HG03432 (cell line): Measurements from ENCODE around the gene DUS4L.

Experiments used
- ATAC-seq: cut with Tn5 transposase; IDR thresholded peaks from one replicate; pipeline ENCODE4 v1.9.1; 2021; ENCODE audit warnings: mild to moderate bottlenecking, moderate library complexity; ENCODE audit not compliant: unreplicated experiment

Gene DUS4L

GRCh38 chr7:107579885-107580715 is 16.3 kb downstream of the DUS4L start, which contains the start of gene BCAP29:
Gene BCAP29, plus strand, starts transcription at chr7:107580246. Its CDS starts 527 bp downstream, at chr7:107580773.
- peak; percentile 94 for ATAC-seq

- ATAC-seq = no peak
These were observed 17.1 kb downstream of the DUS4L start for GRCh38 chr7:107580716-107581383.

- no peak for ATAC-seq
These were observed 17.7 kb downstream of the DUS4L start for GRCh38 chr7:107581387-107582013.

GRCh38 chr7:107582875-107583274 is 19.1 kb downstream of the DUS4L start:
- no peak for ATAC-seq

GRCh38 chr7:107584716-107585115 is 20.9 kb downstream of the DUS4L start:
- no peak for ATAC-seq

- ATAC-seq = no peak
These were observed 24.9 kb downstream of the DUS4L start for GRCh38 chr7:107588529-107589130.

GRCh38 chr7:107591421-107591820 is 27.6 kb downstream of the DUS4L start:
- no peak for ATAC-seq

GRCh38 chr7:107592361-107593024 is 28.7 kb downstream of the DUS4L start:
- ATAC-seq = no peak

GRCh38 chr7:107593025-107593410 is 29.2 kb downstream of the DUS4L start:
- no peak for ATAC-seq

GRCh38 chr7:107594961-107595737 is 31.4 kb downstream of the DUS4L start:
- no peak for ATAC-seq

- ATAC-seq = no peak
These were observed 33.3 kb downstream of the DUS4L start for GRCh38 chr7:107596881-107597581.

GRCh38 chr7:107597582-107597916 is 33.8 kb downstream of the DUS4L start:
- ATAC-seq = no peak

- ATAC-seq = no peak
These were observed 34.2 kb downstream of the DUS4L start for GRCh38 chr7:107597953-107598352.

- ATAC-seq = no peak
These were observed 35.5 kb downstream of the DUS4L start for GRCh38 chr7:107599262-107599661.

- no peak for ATAC-seq
These were observed 37.0 kb downstream of the DUS4L start for GRCh38 chr7:107600816-107601215.

GRCh38 chr7:107605218-107605815 is 41.5 kb downstream of the DUS4L start:
- no peak for ATAC-seq

- ATAC-seq = no peak
These were observed 42.5 kb downstream of the DUS4L start for GRCh38 chr7:107606303-107606702.

GRCh38 chr7:107609811-107610261 is 46.1 kb downstream of the DUS4L start:
- ATAC-seq = no peak

GRCh38 chr7:107610323-107610722 is 46.6 kb downstream of the DUS4L start:
- ATAC-seq = no peak
